ENCODE data around the gene LY6G6C. TPM values are rescaled to one million over a fixed set of nuclear protein-coding genes. Genes with fewer than 3 reads are reported as not detected.

Gene LY6G6C
- total RNA-seq, 2 experiments from 2014 or later = not detected

- Mint-ChIP-seq H3K36me3 (ENCODE audit: low read depth) (peaks cover 1% of the 10 kb centered on the region), H3K4me3 (no peak overlapping the region), H3K27ac (no peak overlapping the region), H3K27me3 (no peaks in the 10 kb centered on the region), H3K4me1 (ENCODE audit: low read depth) (peaks cover 41% of the 10 kb centered on the region), H3K9me3 (no peaks in the 10 kb centered on the region)
- TF ChIP-seq, protein P1, sequence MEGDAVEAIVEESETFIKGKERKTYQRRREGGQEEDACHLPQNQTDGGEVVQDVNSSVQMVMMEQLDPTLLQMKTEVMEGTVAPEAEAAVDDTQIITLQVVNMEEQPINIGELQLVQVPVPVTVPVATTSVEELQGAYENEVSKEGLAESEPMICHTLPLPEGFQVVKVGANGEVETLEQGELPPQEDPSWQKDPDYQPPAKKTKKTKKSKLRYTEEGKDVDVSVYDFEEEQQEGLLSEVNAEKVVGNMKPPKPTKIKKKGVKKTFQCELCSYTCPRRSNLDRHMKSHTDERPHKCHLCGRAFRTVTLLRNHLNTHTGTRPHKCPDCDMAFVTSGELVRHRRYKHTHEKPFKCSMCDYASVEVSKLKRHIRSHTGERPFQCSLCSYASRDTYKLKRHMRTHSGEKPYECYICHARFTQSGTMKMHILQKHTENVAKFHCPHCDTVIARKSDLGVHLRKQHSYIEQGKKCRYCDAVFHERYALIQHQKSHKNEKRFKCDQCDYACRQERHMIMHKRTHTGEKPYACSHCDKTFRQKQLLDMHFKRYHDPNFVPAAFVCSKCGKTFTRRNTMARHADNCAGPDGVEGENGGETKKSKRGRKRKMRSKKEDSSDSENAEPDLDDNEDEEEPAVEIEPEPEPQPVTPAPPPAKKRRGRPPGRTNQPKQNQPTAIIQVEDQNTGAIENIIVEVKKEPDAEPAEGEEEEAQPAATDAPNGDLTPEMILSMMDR (IDR thresholded peaks at IDR 0.05) = no peak
- POLR2A ChIA-PET = interaction anchor here (0.7 to 1.3 kb wide), 3 partner anchors 9 to 183 kb away, joined by 3 to 4 read pairs (median 4); partner anchors contain the start of gene LY6G6D
- DNase-seq (no peak), ATAC-seq (no peak)
- CTCF ChIA-PET = interaction anchor here (1.0 to 1.7 kb wide), 4 partner anchors 11 to 83 kb away, joined by 3 to 5 read pairs (median 3); partner anchors contain the start of gene LSM2
- intact Hi-C loops (cut with micrococcal nuclease) = no loop called here
Observed at GRCh38 chr6:31723980-31724691, 2.6 kb upstream of the LY6G6C start.

DNA sequence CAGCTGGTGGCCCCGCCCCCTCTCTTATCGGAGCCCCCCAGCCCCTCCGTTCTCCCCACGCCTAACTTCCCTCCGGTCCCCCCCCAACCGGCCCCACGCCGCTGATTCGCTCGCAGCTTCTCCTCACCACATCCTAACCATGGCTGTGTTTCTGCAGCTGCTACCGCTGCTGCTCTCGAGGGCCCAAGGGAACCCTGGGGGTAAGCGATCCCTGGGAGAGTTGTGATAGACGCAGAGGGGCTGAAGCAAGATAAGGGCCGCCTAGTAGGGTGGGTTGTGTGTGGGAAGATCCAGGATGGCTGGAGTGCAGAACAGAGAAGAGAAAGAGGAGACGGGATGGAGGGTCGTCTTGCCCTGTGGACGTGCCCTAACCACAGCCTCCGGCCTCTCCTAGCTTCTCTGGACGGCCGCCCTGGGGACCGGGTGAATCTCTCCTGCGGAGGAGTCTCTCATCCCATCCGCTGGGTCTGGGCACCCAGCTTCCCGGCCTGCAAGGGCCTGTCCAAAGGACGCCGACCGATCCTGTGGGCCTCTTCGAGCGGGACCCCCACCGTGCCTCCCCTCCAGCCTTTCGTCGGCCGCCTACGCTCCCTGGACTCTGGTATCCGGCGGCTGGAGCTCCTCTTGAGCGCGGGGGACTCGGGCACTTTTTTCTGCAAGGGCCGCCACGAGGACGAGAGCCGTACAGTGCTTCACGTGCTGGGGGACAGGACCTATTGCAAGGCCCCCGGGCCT lies 1.9 kb upstream of the LY6G6C start, which contains the start of gene MPIG6B:
Gene MPIG6B, plus strand, starts transcription at position 129 of the 735 bp plus-strand sequence. Its CDS starts 11 bp downstream, at position 140.
- POLR2A ChIA-PET = interaction anchor here (0.8 to 2.1 kb wide), 6 partner anchors 9 to 83 kb away, joined by 3 to 5 read pairs (median 4); partner anchors contain the start of genes LSM2 and LY6G6D
- H3K27ac Mint-ChIP-seq = no peak within 1 kb of the TSS

DNA sequence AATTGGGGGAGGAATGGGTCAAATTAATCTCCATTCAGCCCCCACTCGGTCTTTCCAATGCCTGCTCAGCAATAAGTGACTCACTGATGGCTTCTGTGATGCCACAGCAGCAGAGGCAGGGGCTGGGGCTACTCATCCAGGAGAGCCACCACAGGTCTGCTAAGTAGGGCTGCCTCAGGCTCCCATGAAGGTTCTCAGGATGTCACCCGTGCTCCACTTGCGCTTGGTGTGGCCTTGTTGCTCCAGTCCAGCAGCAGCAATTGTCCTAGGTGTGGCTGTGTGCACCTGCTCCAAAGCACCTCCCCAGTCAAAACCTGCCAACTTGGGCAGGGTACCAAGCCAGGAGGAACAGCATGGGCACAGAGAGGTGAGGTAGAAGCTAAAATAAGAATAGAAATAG lies 627 bp upstream of the LY6G6C start:
- Mint-ChIP-seq H3K4me3 (no peak overlapping the region), H3K36me3 (ENCODE audit: low read depth) (no peaks in the 10 kb centered on the region), H3K27me3 (no peaks in the 10 kb centered on the region), H3K9me3 (no peaks in the 10 kb centered on the region), H3K4me1 (ENCODE audit: low read depth) (peaks cover 25% of the 10 kb centered on the region), H3K27ac (no peak overlapping the region)
- no peak for DNase-seq
- ChIA-PET POLR2A (interaction anchor here (1.9 to 2.1 kb wide), 2 partner anchors 44 to 58 kb away, joined by 5 to 6 read pairs; partner anchors contain the start of gene GPANK1), CTCF (interaction anchor here (1.2 kb wide), 1 partner anchor 34 kb away, joined by 3 read pairs; no protein-coding TSS in a partner anchor)
- TF ChIP-seq, protein P1 (IDR thresholded peaks at IDR 0.05) = no peak
- no peak for ATAC-seq
- intact Hi-C loops (cut with micrococcal nuclease) = no loop called here

More for the DNA sequence above, 1.9 kb upstream of the LY6G6C start, which contains the start of gene MPIG6B:
- Mint-ChIP-seq H3K27me3 (no peaks in the 10 kb centered on the region), H3K9me3 (no peaks in the 10 kb centered on the region), H3K4me3 (no peak within 1 kb of the TSS), H3K4me1 (ENCODE audit: low read depth) (peaks cover 36% of the 10 kb centered on the region), H3K36me3 (ENCODE audit: low read depth) (peaks cover 1% of the 10 kb centered on the region)
- TF ChIP-seq, protein P1 (IDR thresholded peaks at IDR 0.05) = no peak
- CTCF ChIA-PET = interaction anchor here (1.0 to 1.7 kb wide), 3 partner anchors 12 to 84 kb away, joined by 3 to 5 read pairs (median 3); partner anchors contain the start of gene LSM2
- intact Hi-C loops (cut with micrococcal nuclease) = no loop called here
- no peak for ATAC-seq
- DNase-seq = no peak

DNA sequence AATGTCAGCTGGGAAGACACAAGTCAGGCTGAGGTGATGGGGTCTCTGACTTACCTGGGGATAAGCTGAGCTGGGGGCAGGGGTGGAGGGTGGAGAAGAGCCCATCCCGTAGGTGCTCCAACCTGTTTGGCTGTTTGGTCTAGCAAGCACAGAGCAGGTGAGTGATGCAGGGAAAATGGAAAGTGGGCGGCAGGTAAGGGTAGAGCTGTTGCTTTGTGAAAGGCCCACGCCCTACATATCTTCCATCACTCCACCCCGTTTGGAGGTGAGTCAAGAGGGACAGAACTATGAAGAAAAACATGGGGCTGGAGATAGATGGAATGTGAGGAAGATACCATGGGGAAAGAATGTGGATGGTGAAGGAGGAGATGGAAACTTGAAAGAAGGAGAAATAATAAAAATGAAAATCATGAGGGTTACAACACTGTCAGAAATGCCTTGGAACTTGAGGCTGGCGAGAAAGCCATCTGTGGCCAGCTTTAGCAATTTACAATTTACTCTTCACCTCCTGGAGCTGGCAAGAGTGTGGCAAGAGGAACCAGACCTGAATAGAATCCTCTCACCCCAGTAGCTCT lies 1.3 kb downstream of the LY6G6C start:
- ChIA-PET POLR2A (interaction anchor here (1.9 kb wide), 1 partner anchor 56 kb away, joined by 6 read pairs; the partner anchor contains the start of gene GPANK1), CTCF (no interaction called here)
- H3K9me3 Mint-ChIP-seq = no peaks in the 10 kb centered on the region
- peaks cover 8% of the 10 kb centered on the region for H3K4me1 Mint-ChIP-seq (ENCODE audit: low read depth)
- H3K36me3 Mint-ChIP-seq (ENCODE audit: low read depth) = no peaks in the 10 kb centered on the region
- no peak for DNase-seq
- no peaks in the 10 kb centered on the region for H3K27me3 Mint-ChIP-seq
- H3K4me3 Mint-ChIP-seq = no peak overlapping the region
- intact Hi-C loops (cut with micrococcal nuclease) = no loop called here
- TF ChIP-seq, protein P1 (IDR thresholded peaks at IDR 0.05) = no peak
- no peak for ATAC-seq
- no peak overlapping the region for H3K27ac Mint-ChIP-seq
